DOHH2 (cell line): ENCODE results near the gene RAPH1.

ENCODE experiments used
- H3F3A ChIP-seq: fragments of 200-600 bp; sonication (generic), shearing (Covaris generic); 2 replicates; pipeline ENCODE4 v1.6.0; 2016; ENCODE audit warnings: antibody characterized with exemption, mild to moderate bottlenecking; ENCODE audit not compliant: control insufficient read depth, insufficient read depth
- H3K27ac ChIP-seq: fragments of 200-600 bp; sonication (generic); 2 replicates; pipeline ENCODE4 v1.5.1; 2014; ENCODE audit warnings: low read depth, mild to moderate bottlenecking, low read length, moderate library complexity
- H3K27me3 ChIP-seq: fragments of 200-600 bp; sonication (generic); 2 replicates; pipeline ENCODE4 v1.6.1; 2014; ENCODE audit warnings: mild to moderate bottlenecking, low read length, mixed read lengths; ENCODE audit not compliant: control insufficient read depth
- H3K36me3 ChIP-seq: fragments of 200-600 bp; sonication (generic); 2 replicates; pipeline ENCODE4 v1.6.1; 2014; ENCODE audit warnings: mild to moderate bottlenecking, low read length, moderate library complexity, mixed read lengths; ENCODE audit not compliant: control insufficient read depth
- H3K4me1 ChIP-seq: fragments of 200-600 bp; sonication (generic); 2 replicates; pipeline ENCODE4 v1.6.1; 2014; ENCODE audit warnings: mild to moderate bottlenecking, low read length, mixed read lengths; ENCODE audit not compliant: control insufficient read depth
- H3K4me2 ChIP-seq: fragments of 200-600 bp; sonication (generic); 2 replicates; pipeline ENCODE4 v1.6.0; 2014; ENCODE audit warnings: mild to moderate bottlenecking, low read length, moderate library complexity
- H3K4me3 ChIP-seq: fragments of 200-600 bp; sonication (generic); 2 replicates; pipeline ENCODE4 v1.5.1; 2014; ENCODE audit warnings: mild to moderate bottlenecking, low read length, mixed read lengths
- H3K79me2 ChIP-seq: fragments of 200-600 bp; sonication (generic); 2 replicates; pipeline ENCODE4 v1.6.1; 2014; ENCODE audit warnings: mild to moderate bottlenecking, low read length, mixed read lengths; ENCODE audit not compliant: control insufficient read depth
- H3K9me2 ChIP-seq: fragments of 200-600 bp; sonication (generic); replicated peaks from 2 replicates; pipeline ENCODE4 v1.6.1; 2014; ENCODE audit warnings: mild to moderate bottlenecking, low read length, mixed read lengths; ENCODE audit not compliant: control insufficient read depth
- H3K9me3 ChIP-seq: fragments of 200-600 bp; sonication (generic); 2 replicates; pipeline ENCODE4 v1.6.1; 2014; ENCODE audit warnings: antibody characterized with exemption, low read length, mixed read lengths; ENCODE audit not compliant: control insufficient read depth, insufficient read depth
- H4K20me1 ChIP-seq: fragments of 200-600 bp; sonication (generic); 2 replicates; pipeline ENCODE4 v1.6.0; 2014; ENCODE audit warnings: low read depth, mild to moderate bottlenecking, antibody characterized with exemption, low read length, moderate library complexity; ENCODE audit not compliant: control insufficient read depth, insufficient read depth
- EZH2phosphoT487 ChIP-seq: fragments of 200-600 bp; sonication (generic); IDR thresholded peaks from 2 replicates; pipeline ENCODE4 v1.6.1; 2017; ENCODE audit warnings: borderline replicate concordance, mild to moderate bottlenecking, antibody characterized with exemption, low read length, moderate library complexity, mixed read lengths
- TF ChIP-seq, protein P1 (sequence below): fragments of 200-600 bp; sonication (generic); IDR thresholded peaks from one replicate; pipeline ENCODE4 v1.5.1; 2014; ENCODE audit warnings: antibody characterized with exemption, mild to moderate bottlenecking, low read depth, low read length; ENCODE audit not compliant: poor library complexity, severe bottlenecking

The RAPH1 gene

DNA sequence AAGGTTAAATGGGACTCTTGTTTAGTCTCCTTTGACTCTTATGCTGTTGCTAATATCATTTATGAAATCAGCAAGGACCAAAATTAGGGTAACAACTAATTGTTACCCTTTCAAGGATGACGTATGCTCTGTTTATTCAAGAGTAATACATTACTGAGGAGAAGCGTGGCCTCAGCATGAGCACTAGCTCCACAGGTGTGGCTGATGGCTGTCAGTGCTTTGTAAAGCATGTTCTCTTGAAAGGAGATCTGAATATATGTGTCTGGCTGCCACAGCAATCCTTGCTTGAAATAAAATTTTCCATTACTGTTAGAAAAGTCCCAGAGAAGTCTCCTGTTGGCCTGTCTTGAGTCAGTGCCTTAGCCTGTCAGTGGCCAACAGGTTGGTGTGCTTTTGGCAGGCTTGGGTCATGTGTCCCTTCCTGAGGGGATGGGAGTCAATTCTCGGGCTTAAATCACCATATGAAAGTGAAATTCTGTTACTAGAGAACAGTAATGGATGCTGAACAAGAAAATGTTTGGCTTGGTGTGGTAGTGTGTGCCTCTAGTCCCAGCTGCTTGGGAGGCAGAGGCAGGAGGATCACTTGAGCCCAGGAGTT lies 174.2 kb downstream of the RAPH1 start:
- Histone ChIP-seq H3K9me3 (no peaks in the 10 kb centered on the region), H4K20me1 (no peaks in the 10 kb centered on the region), H3K4me1 (peaks cover 12% of the 10 kb centered on the region), H3K27ac (no peak overlapping the region), H3K4me2 (no peak overlapping the region), H3K36me3 (0 out of 2 replicates have a peak, but pooled peaks cover 3% of the 10 kb centered on the region), H3F3A (no peaks in the 10 kb centered on the region), H3K9me2 (no peaks in the 10 kb centered on the region), H3K27me3 (no peaks in the 10 kb centered on the region), H3K4me3 (no peak overlapping the region), H3K79me2 (peaks cover 30% of the 10 kb centered on the region)
- TF ChIP-seq, protein P1, sequence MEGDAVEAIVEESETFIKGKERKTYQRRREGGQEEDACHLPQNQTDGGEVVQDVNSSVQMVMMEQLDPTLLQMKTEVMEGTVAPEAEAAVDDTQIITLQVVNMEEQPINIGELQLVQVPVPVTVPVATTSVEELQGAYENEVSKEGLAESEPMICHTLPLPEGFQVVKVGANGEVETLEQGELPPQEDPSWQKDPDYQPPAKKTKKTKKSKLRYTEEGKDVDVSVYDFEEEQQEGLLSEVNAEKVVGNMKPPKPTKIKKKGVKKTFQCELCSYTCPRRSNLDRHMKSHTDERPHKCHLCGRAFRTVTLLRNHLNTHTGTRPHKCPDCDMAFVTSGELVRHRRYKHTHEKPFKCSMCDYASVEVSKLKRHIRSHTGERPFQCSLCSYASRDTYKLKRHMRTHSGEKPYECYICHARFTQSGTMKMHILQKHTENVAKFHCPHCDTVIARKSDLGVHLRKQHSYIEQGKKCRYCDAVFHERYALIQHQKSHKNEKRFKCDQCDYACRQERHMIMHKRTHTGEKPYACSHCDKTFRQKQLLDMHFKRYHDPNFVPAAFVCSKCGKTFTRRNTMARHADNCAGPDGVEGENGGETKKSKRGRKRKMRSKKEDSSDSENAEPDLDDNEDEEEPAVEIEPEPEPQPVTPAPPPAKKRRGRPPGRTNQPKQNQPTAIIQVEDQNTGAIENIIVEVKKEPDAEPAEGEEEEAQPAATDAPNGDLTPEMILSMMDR, result no peak

DNA sequence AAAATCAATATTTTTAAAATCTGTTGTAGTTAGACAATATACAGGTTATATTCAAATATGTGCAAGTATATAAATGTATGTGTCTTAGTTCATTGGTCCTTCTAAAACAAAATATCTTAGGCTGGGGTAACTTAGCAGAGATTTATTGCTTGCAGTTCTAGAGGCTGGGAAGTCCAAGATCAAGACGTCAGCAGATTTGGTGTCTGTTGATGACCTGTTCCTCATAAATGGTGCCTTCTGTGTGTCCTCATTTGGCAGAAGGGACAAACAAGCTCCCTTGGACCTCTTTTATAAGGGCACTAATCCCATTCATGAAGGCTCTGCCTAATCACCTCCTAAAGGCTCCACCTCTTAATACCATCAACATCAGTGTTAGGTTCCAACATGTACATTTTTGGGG lies 175.7 kb downstream of the RAPH1 start:
- H3K27ac ChIP-seq, result no peak overlapping the region
- H3K4me2 ChIP-seq, result no peak overlapping the region
- H3K4me1 ChIP-seq, result peaks cover 12% of the 10 kb centered on the region
- TF ChIP-seq, protein P1, result no peak
- TF ChIP-seq EZH2phosphoT487, result no peak
- no peaks in the 10 kb centered on the region for H3K27me3 ChIP-seq
- no peaks in the 10 kb centered on the region for H3F3A ChIP-seq
- H3K36me3 ChIP-seq, result 0 out of 2 replicates have a peak, but pooled peaks cover 3% of the 10 kb centered on the region
- peaks cover 25% of the 10 kb centered on the region for H3K79me2 ChIP-seq
- H4K20me1 ChIP-seq, result no peaks in the 10 kb centered on the region
- no peaks in the 10 kb centered on the region for H3K9me3 ChIP-seq
- no peak overlapping the region for H3K4me3 ChIP-seq
- H3K9me2 ChIP-seq, result no peaks in the 10 kb centered on the region

DNA sequence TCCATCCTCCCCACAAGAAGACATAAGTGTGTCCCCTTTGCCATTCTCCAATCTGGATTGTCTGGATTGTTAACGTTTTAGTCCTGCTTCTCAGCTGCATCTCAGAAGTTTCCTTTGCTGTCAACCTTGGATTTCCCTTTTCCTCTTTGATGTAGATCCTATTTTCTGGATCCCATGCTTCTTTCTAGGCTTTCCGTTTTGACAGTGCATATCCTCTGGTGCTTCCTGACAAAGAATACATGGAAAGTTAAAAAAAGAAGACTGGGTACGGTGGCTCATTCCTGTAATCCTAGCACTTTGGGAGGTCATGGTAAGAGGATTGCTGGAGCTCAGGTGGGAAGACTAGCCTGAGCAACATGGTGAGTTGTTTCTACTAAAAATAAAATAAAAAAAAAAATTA lies 180.1 kb downstream of the RAPH1 start:
- H3K79me2 ChIP-seq, result peaks cover 35% of the 10 kb centered on the region
- H3K36me3 ChIP-seq, result 0 out of 2 replicates have a peak, but pooled peaks cover 3% of the 10 kb centered on the region
- no peaks in the 10 kb centered on the region for H3K27me3 ChIP-seq
- peaks cover 4% of the 10 kb centered on the region for H3K4me1 ChIP-seq
- H3K9me2 ChIP-seq, result no peaks in the 10 kb centered on the region
- TF ChIP-seq EZH2phosphoT487, result no peak
- TF ChIP-seq, protein P1, result no peak
- no peaks in the 10 kb centered on the region for H4K20me1 ChIP-seq
- no peaks in the 10 kb centered on the region for H3K9me3 ChIP-seq
- H3K27ac ChIP-seq, result no peak overlapping the region
- no peak overlapping the region for H3K4me3 ChIP-seq
- no peak overlapping the region for H3K4me2 ChIP-seq
- H3F3A ChIP-seq, result no peaks in the 10 kb centered on the region
